ENCODE measurements around the gene RANGRF.
"Not testable (repeated sequence)": the region's sequence is repeated elsewhere in the genome, so short reads cannot be mapped to it uniquely, and the experiment has no call there.

Gene RANGRF

DNA sequence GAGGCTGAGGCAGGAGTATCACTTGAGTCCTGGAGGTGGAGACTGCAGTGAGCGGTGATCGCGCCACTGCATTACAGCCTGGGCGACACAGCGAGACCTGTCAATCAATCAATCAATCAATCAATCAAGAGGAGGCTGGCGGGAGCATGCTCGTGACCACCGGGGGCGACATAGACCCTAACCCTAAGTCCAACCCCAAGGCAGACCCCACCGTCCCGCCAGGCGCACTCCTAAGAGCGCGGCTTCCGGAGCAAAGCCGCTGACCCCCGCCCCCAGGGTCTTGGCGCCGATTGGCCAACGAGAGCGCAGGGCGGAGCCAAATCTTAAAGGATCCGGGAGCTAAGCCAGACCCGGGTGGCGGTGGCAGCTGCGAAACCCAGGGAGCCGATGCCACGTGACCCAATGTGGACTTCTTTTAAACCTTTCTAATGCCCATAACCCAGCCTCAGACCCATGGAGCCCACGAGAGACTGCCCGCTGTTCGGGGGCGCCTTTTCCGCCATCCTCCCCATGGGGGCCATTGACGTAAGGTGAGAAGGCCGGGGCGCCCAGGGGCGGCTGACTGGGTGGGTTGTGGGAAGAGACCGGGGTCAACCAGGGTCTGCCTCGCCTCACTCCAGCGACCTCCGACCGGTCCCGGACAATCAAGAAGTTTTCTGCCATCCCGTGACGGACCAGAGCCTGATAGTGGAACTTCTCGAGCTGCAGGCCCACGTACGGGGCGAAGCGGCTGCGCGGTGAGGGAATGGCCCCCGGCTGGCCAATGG is at the start of gene RANGRF:
TSS of gene RANGRF (plus strand) at position 335 of the 767 bp plus-strand sequence. CDS start at position 454, 119 bp downstream.
- in situ Hi-C loops (cut with MboI; ENCODE audit: low sequenced_read_pairs): no loop called here

- in situ Hi-C loops (cut with MboI; ENCODE audit: low sequenced_read_pairs): no loop called here
Measured at GRCh38 chr17:8243827-8244226, 44.6 kb upstream of the RANGRF start.

DNA sequence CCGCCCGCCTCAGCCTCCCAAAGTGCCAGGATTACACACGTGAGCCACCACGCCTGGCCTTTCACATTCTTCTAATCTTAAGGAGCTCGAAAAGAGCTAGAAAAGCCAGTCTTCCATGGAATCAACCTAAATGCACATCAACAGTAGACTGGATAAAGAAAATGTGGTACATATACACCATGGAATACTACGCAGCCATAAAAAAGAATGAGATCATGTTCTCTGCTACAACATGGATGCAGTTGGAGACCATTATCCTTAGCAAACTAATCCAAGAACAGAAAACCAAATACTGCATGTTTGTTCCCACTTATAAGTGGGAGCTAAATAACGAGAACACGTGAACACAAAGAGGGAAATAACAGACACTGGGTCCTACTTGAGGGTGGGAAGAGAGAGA is 43.7 kb upstream of the RANGRF start:
- in situ Hi-C loops (cut with MboI; ENCODE audit: low sequenced_read_pairs): no loop called here

- in situ Hi-C loops (cut with MboI; ENCODE audit: low sequenced_read_pairs): no loop called here
Measured at GRCh38 chr17:8248751-8249607, 39.5 kb upstream of the RANGRF start, which contains the start of gene PFAS. TSS of gene PFAS (plus strand) at chr17:8249289. CDS start at chr17:8253938, 4,649 bp downstream.

GRCh38 chr17:8249621-8250500 is 38.6 kb upstream of the RANGRF start:
- in situ Hi-C loops (cut with MboI; ENCODE audit: low sequenced_read_pairs): no loop called here

DNA sequence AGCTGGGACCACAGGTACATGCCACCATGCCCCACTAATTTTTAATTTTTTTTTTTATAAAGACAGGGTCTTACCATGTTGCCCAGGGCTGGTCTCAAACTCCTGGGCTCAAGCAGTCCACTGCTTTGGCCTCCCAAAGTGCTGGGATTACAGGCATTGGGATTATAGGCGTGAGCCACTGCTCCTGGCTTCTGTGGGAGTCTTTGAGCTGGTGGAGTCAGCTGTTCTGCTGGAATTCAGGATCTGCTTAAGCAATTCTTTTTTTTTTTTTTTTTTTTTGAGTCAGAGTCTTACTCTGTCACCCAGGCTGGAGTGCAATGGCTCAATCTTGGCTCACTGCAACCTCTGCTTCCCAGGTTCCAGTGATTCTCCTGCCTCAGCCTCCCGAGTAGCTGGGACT is 37.1 kb upstream of the RANGRF start:
- in situ Hi-C loops (cut with MboI; ENCODE audit: low sequenced_read_pairs): not testable (repeated sequence)

- in situ Hi-C loops (cut with MboI; ENCODE audit: low sequenced_read_pairs): no loop called here
Measured at GRCh38 chr17:8253801-8254200, 34.7 kb upstream of the RANGRF start.

GRCh38 chr17:8254881-8255280 is 33.6 kb upstream of the RANGRF start:
- in situ Hi-C loops (cut with MboI; ENCODE audit: low sequenced_read_pairs): no loop called here

DNA sequence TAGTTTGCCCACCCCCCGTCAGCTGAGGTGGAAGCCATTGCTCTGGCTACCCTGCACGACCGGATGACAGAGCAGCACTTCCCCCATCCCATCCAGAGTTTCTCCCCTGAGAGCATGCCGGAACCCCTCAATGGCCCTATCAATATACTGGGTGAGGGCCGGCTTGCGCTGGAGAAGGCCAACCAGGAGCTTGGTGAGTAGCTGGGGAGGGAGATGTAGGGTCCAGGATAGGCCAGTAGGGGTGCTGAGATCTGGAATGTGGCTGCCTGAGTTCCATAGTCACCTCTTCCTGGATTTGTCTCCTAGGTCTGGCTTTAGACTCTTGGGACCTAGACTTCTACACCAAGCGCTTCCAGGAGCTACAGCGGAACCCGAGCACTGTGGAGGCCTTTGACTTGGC is 33.0 kb upstream of the RANGRF start:
- in situ Hi-C loops (cut with MboI; ENCODE audit: low sequenced_read_pairs): no loop called here

DNA sequence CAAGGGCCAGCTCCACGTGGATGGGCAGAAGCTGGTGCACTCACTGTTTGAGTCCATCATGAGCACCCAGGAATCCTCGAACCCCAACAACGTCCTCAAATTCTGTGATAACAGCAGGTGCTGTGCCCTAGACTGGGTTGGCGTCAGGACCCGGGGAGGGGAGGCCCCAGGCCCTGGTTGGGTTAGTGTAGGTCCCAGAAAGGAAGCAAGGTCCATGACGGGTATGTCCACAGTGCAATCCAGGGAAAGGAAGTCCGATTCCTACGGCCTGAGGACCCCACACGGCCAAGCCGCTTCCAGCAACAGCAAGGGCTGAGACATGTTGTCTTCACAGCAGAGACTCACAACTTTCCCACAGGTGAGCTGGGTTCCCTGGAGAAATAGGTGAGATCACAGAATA is 32.2 kb upstream of the RANGRF start:
- in situ Hi-C loops (cut with MboI; ENCODE audit: low sequenced_read_pairs): no loop called here

DNA sequence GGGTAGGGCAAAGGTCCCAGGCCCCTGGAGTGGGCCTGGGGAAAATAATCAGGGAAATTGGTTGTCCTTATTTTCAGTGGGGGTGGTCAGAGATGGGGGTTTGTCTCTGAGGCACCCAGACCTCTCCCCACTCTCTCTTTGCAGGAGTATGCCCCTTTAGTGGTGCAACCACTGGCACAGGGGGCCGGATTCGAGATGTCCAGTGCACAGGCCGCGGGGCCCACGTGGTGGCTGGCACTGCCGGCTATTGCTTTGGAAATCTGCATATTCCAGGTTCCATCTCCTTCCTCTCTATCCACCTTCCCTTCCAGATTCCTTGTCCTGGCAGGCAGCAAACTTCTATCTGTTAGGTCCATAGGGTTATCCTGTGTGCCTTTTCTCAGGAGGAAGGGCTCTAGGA is 31.8 kb upstream of the RANGRF start:
- in situ Hi-C loops (cut with MboI; ENCODE audit: low sequenced_read_pairs): no loop called here

GRCh38 chr17:8257801-8258200 is 30.7 kb upstream of the RANGRF start:
- in situ Hi-C loops (cut with MboI; ENCODE audit: low sequenced_read_pairs): no loop called here

DNA sequence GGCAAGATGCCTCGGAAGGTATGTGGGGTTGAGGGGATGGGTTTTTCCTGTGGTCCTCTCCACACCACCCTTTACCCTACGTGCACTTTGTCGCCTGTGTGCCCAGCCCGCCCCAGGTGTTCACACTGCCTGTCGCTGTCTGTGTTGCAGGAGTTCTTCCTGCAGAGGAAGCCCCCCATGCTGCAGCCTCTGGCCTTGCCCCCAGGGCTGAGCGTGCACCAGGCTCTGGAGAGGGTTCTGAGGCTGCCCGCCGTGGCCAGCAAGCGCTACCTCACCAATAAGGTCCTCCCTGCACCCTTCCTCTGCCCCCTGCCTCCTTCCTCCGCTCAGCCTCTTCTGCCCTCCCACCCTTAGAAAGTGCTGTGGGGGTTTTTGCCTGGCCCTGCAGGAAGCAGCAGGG is 24.1 kb upstream of the RANGRF start:
- in situ Hi-C loops (cut with MboI; ENCODE audit: low sequenced_read_pairs): no loop called here

- in situ Hi-C loops (cut with MboI; ENCODE audit: low sequenced_read_pairs): no loop called here
Measured at GRCh38 chr17:8264836-8265542, 23.5 kb upstream of the RANGRF start.

DNA sequence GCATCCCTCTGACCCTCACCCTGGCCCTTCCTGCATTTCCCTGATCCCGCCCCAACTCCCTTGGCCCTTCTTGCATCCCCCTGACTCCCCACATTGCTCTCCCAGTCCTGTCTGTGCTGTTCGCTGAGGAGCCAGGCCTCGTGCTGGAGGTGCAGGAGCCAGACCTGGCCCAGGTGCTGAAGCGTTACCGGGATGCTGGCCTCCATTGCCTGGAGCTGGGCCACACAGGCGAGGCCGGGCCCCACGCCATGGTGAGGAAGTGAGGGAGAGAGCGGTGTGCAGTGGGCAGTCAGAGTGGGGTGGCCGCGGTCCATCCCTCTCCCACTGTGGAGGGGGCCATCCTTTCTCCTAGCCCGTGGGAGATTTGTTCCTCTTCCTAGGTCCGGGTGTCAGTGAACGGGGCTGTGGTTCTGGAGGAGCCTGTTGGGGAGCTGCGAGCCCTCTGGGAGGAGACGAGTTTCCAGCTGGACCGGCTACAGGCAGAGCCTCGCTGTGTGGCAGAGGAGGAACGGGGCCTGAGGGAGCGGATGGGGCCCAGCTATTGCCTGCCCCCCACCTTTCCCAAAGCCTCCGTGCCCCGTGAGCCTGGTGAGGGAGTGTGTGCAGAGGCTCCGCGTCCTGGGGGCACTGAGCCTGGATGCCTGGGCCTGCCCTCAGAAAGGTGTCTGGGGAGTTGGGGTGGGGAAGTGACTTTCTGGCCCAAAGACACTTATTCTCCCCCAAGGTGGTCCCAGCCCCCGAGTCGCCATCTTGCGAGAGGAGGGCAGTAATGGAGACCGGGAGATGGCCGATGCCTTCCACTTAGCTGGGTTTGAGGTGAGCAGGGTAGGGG is 21.6 kb upstream of the RANGRF start:
- in situ Hi-C loops (cut with MboI; ENCODE audit: low sequenced_read_pairs): no loop called here

DNA sequence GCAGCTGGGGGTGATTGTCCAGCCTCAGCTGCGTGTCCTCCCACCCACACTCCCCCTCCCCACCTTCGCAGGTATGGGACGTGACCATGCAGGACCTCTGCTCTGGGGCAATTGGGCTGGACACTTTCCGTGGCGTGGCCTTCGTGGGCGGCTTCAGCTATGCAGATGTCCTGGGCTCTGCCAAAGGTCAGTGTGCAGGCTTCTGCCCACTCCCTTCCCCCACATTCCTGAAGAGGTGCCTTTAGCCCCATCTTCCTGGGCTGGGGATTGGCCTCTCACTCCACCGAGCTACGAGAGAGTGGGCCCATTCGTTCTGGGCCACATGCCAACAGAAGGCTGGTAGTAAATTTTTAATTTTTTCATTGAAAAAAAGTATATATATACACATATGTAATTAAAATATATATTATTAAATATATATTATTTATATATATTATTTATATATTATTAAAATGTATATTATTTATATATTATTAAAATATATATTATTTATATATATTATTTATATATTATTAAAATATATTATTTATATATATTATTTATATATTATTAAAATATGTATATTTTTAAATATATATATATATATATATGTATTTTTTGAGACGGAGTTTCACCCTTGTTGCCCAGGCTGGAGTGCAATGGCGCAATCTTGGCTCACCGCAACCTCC is 20.9 kb upstream of the RANGRF start:
- in situ Hi-C loops (cut with MboI; ENCODE audit: low sequenced_read_pairs): no loop called here

DNA sequence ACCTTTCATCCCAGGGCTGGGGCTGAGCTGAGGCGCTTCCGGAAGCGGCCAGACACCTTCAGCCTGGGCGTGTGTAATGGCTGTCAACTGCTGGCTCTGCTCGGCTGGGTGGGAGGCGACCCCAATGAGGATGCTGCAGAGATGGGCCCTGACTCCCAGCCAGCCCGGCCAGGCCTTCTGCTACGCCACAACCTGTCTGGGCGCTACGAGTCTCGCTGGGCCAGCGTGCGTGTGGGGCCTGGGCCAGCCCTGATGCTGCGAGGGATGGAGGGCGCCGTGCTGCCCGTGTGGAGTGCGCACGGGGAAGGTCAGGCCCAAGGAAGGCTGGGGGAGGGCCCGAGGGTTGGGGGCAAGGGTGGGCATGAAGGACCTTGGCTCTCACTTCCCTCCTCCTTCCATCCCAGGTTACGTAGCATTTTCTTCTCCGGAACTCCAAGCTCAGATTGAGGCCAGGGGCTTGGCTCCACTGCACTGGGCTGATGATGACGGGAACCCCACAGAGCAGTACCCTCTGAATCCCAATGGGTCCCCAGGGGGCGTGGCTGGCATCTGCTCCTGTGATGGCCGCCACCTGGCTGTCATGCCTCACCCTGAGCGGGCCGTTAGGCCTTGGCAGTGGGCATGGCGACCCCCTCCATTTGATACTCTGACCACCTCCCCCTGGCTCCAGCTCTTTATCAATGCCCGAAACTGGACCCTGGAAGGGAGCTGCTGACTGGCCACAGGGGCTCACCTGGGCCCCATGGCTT is 19.7 kb upstream of the RANGRF start:
- in situ Hi-C loops (cut with MboI; ENCODE audit: low sequenced_read_pairs): no loop called here

GRCh38 chr17:8272421-8272820 is 16.0 kb upstream of the RANGRF start:
- in situ Hi-C loops (cut with MboI; ENCODE audit: low sequenced_read_pairs): no loop called here

All from HL-60/S4 treated with retinoic acid at 250 ng/mL for 4 days and 3 days (cell line).